SU-DHL-6 (cell line): ENCODE measurements around the gene IGFL2.

Source experiments
- EZH2phosphoT487 ChIP-seq: fragments of 200-600 bp; sonication (generic), shearing (Covaris generic); conservative IDR thresholded peaks from 2 replicates; pipeline ENCODE4 v1.6.1; 2018; ENCODE audit warnings: mild to moderate bottlenecking, antibody characterized with exemption, low read length, moderate library complexity, mixed read lengths
- TF ChIP-seq, protein P1 (sequence below): fragments of 200-600 bp; sonication (generic); IDR thresholded peaks from one replicate; pipeline ENCODE4 v1.5.1; 2017; ENCODE audit warnings: antibody characterized with exemption, mild to moderate bottlenecking, low read length, moderate library complexity; ENCODE audit not compliant: insufficient read depth, poor library complexity, severe bottlenecking

- TF ChIP-seq, protein P1, sequence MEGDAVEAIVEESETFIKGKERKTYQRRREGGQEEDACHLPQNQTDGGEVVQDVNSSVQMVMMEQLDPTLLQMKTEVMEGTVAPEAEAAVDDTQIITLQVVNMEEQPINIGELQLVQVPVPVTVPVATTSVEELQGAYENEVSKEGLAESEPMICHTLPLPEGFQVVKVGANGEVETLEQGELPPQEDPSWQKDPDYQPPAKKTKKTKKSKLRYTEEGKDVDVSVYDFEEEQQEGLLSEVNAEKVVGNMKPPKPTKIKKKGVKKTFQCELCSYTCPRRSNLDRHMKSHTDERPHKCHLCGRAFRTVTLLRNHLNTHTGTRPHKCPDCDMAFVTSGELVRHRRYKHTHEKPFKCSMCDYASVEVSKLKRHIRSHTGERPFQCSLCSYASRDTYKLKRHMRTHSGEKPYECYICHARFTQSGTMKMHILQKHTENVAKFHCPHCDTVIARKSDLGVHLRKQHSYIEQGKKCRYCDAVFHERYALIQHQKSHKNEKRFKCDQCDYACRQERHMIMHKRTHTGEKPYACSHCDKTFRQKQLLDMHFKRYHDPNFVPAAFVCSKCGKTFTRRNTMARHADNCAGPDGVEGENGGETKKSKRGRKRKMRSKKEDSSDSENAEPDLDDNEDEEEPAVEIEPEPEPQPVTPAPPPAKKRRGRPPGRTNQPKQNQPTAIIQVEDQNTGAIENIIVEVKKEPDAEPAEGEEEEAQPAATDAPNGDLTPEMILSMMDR, result no peak
- no peak for TF ChIP-seq EZH2phosphoT487
These were observed 46.7 kb upstream of the IGFL2 start for GRCh38 chr19:46101293-46101692.
